ENCODE data around the gene IL18.
"Not testable (repeated sequence)": the region's sequence is repeated elsewhere in the genome, so short reads cannot be mapped to it uniquely, and the experiment has no call there.

Gene IL18

DNA sequence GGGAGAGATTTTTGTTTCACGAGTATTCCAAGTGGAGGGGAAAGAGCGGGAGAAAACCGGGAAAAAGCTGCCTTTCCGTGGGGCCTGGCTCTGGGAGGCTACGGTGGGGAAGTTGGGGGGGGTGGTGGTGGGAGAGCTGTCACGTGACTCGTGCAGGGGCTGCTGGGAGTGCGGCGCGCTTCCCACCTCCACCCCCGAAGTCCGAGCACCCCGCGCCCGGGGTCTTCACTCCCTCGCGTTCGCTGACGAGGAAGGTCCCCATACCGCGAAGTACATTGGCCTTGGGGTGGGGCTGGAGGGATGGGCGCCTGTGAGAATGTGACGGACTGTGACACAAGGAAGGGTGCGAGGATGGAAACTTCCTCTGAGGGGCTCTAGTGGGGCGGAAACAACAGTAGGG is 3.3 kb upstream of the IL18 start, which contains the start of gene TEX12:
Gene TEX12, plus strand, starts transcription at position 228 of the 400 bp plus-strand sequence. CDS start 1,897 bp downstream, outside the sequence.
- DNase-seq (ENCODE audit: low read depth) = no peak

DNA sequence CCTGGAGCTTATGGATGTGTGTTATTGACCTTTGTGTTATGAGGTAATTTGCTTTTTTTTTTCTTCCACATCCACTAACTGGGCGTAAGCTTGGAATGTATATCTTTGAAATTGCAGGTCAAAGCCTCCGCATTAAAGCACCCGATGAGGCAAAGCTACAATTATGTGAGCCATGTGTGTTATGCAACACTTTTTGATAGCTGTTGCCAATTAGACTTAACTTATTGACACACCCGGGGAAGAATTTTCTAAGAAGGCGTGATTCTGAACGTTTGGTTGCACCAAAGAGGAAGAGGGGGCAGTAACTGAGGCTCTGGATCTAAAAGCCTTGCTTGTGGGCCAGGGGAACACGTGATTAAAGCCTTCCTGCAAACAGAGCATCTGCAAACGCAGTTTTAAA is 2.7 kb upstream of the IL18 start:
- no peak for DNase-seq (ENCODE audit: low read depth)

DNA sequence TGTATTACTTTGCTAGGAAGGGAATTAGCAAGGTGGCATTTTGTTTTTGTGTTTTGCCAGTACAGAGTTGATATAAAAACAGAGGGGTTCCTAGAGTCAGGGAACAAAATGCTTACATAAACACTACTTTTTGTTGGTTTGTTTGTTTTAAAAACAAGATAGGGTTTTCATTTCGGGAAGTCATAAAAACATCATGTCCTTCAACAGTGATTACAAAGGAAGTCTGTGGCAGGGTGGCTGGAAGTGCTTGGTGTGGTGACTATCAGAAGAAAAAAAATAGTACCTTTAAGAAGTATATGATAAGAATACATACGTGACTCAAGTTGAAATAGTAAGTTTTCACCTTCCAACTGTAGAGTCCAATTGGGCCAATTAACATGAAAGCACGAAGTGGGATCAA is 1.2 kb upstream of the IL18 start:
- DNase-seq (ENCODE audit: low read depth) = no peak

DNA sequence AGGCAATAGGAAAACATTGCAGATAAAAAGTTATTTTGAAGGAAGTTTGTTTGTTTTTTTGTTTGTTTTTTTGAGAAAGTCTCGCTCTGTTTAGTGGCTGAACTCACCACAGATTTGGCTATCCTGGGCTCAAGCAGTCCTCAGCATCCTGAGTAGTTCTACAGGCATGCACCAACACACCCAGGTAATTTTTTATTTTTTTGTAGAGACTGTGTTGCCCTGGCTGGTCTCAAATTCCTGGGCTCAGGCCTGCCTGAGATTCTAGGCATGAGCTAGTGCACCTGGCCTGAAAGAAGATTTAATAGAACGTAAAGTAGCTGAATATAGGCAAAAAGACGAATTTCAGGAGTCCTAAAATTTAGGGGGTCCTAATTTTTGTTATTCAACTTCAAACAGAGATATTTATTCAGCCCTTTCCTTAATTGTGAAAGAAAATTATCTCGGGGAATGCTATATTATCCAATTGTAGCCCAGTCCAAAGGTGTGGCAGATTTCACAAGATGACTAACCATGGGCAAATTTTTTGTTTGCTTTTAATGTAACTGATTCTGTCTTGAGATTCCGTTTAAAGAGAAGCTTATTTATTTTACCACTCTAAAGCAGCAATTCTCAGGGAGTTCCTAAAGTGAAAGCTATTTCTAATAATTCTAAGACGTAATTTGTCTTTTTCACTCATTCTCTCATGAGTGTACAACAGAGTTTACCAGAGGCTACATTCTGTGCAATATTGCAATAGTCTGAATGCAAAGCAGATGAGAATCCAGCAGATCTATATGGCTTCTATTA is 940 bp downstream of the IL18 start:
- no peak for DNase-seq (ENCODE audit: low read depth)

- not testable (repeated sequence) for DNase-seq (ENCODE audit: low read depth)
These were observed 1.7 kb downstream of the IL18 start for GRCh38 chr11:112162200-112162599.

- no peak for DNase-seq (ENCODE audit: low read depth)
These were observed 2.9 kb downstream of the IL18 start for GRCh38 chr11:112161012-112161411.

- no peak for DNase-seq (ENCODE audit: low read depth)
These were observed 3.6 kb downstream of the IL18 start for GRCh38 chr11:112160091-112160848.

- DNase-seq (ENCODE audit: low read depth) = no peak
These were observed 4.5 kb downstream of the IL18 start for GRCh38 chr11:112159098-112160065.

GRCh38 chr11:112156956-112157766 is 6.7 kb downstream of the IL18 start:
- DNase-seq (ENCODE audit: low read depth) = peak; percentile 84

- no peak for DNase-seq (ENCODE audit: low read depth)
These were observed 7.5 kb downstream of the IL18 start for GRCh38 chr11:112156153-112156955.

- DNase-seq (ENCODE audit: low read depth) = no peak
These were observed 13.4 kb downstream of the IL18 start for GRCh38 chr11:112150517-112150916.

DNA sequence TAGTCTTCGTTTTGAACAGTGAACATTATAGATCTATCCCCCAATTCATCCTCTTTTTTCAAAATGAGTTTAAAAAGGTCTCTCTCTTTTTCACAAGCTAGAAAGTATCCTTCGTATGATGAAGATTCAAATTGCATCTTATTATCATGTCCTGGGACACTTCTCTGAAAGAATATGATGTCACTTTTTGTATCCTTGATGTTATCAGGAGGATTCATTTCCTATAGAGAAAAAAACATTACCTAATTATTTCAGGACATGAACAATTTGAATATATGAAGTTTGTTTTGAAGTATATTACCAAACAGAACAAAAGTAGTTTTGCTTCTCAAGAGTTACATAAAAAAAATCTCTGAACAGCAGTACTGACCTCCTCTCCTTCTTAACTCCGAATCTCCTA is 20.3 kb downstream of the IL18 start:
- DNase-seq (ENCODE audit: low read depth) = no peak

DNA sequence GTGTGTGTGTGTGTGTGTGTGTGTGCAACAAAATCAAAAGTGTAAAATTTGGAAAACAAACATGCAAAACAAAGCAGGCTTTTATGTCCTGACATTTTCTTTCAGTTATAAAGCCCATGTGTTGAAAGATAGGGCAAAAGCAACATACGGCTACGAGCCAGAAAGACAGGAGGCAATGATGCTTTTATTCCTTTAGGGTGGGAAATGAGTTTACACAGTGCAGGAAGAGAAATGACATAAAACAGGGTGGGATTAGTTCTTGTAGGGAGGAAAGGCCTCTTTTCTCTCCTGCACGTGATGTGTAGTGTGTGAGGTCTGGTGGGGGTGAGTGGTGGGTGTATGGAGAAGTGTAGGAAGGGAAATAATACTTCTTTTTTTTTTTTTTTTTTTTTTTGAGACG is 29.4 kb downstream of the IL18 start:
- DNase-seq (ENCODE audit: low read depth) = no peak

DNA sequence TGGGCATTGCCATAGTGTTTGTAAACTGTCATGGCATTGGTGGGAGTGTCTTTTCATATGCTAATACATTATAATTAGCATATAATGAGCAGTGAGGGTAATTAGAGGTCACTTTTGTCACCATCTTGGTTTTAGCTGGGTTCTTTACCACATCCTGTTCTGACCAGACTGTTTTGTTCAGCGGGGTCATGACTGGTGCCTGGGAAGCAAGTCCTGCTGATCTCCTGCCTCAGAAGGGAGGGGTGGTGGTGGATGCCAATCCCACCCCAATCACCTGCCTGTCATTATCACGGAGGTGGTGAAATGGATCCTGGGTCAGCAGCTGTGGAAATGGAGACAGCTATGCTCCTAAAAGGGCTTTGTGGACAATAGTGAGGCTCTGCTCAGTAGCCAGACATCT is 31.2 kb downstream of the IL18 start:
- DNase-seq (ENCODE audit: low read depth) = no peak

GRCh38 chr11:112129656-112130055 is 34.2 kb downstream of the IL18 start:
- DNase-seq (ENCODE audit: low read depth) = no peak

DNA sequence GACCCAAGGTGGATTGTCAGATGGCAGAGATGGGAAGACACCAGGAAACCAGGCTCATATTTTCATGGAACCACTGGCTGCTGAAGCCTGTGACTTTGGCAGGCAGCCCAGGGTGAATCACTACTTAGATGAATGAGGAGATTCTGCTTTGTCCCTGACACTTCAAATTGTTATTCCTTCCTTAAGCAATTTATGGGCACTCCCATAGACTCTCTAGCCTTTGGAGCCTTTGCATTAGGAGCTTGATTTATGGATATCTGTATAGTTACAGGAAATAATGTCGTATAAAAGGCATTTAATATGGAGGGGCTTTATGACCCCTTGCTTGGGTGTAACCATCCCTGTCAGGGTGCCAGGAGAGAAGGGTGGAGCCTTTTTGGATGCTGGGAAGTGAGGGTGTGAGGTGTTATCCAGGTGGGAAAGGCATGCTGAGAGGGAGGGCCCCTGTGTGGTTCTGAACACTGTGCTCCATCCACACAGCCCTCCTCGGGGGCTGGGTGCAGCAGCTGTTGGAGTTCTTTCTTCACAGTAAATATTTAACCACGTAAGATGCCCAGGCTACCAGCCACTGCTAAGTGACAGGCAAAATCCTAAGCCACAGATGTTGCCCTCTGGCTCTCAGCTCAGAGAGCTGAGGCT is 35.3 kb downstream of the IL18 start:
- peak; percentile 48 for DNase-seq (ENCODE audit: low read depth)

DNA sequence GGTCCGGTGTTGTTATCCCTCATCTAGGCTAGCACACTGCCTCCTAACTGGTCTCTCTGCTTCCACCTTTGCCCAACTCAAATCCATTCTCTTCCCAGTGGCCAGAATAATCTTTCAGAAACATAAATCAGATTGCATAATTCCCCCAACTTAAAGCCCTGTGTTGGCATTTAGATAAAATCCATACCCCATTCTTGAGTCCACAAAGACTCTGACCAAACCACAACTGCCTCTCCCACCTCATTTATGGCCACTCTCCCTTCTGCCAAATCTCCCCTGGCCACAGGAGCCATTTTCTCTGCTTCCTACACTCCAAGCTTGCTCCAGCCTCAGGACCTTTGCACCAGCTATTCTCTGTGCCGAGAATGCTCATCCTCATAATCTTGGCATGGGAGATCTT is 36.8 kb downstream of the IL18 start:
- no peak for DNase-seq (ENCODE audit: low read depth)

DNA sequence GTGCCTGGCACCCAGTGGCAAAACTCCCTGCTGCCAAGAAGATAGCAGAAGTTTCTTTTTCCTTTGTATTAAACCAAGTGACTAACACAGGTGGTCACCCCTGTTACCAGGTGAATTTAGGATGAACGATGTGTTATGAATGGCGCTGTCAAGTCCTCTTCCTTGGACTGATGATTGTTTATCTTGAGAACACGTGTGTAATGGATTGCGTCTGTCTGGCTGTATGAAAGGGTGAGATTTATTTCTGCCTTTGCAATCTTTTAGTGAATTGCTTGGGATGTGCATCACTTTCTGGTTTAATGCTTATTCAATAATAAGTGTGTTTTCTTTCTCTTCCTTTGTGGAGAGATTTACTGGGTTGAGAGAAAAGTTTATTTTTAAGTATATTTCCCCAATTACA is 40.8 kb downstream of the IL18 start:
- no peak for DNase-seq (ENCODE audit: low read depth)

DNA sequence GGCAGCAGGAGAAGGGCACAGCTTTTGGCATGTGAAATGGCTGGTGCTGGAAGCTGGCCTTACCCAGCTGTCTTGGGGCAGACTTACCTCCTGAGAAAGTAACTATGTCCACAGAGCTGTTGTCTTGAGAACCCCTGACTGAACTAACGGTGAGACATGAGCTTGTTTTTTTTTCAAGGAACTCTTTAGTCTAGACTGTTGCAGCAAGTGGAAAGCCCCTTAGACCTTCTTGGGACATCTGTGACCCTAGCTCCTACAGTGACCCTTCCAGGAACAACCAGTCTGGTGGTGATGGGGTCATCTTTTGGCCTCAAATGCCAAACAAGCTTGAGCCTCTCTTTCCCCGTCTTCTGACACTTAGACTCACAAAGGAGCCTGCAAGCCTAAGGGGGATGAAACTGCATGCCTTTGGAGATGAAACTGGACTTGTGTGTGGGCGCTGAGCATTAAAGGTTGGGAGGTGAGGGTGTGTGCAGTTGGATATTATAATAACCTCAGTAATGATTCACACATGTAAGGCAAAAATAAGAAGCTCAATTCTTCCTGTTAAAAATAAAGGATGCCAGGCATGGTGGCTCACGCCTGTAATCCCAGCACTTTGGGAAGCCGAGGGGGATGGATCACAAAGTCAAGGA is 41.8 kb downstream of the IL18 start:
- DNase-seq (ENCODE audit: low read depth) = no peak

DNA sequence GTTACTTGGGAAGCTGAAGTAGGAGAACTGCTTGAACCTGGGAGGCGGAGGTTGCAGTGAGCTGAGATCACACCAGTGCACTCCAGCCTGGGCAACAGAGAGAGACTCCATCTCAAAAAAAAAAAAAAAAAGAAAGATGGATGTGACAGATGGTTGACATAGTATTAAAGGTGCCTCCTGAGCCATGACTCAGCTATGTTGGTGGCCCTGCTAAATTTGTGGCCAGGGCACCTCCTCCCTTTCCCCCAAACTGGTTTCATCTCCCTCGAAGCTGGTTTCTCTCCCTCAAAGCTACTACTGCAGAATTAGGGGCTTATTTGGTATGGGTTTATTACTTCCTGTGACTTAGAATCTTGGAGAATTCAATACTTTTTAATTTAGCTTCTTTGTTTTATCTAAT is 45.7 kb downstream of the IL18 start:
- no peak for DNase-seq (ENCODE audit: low read depth)
